Measurements from ENCODE around the gene IBTK.

GRCh38 chr6:82273295-82273694, 25.8 kb upstream of the IBTK start:
- TF ChIP-seq CTCF (IDR thresholded peaks at IDR 0.05) (no peak), ATF2 (CRISPR knock-in tag; IDR thresholded peaks at IDR 0.05; ENCODE audit: borderline replicate concordance, low read depth) (no peak), CREM (CRISPR knock-in tag; IDR thresholded peaks at IDR 0.05) (no peak), NR3C1 (CRISPR knock-in tag; conservative IDR thresholded peaks at IDR 0.05; ENCODE audit: low read depth) (no peak), PREB (CRISPR knock-in tag; IDR thresholded peaks at IDR 0.05; ENCODE audit: borderline replicate concordance) (no peak), ZNF671 (CRISPR knock-in tag; IDR thresholded peaks at IDR 0.05) (no peak), CREB1 (CRISPR knock-in tag; IDR thresholded peaks at IDR 0.05) (no peak), RELA (CRISPR knock-in tag; IDR thresholded peaks at IDR 0.05; ENCODE audit: borderline replicate concordance) (no peak), ZNF263 (CRISPR knock-in tag; IDR thresholded peaks at IDR 0.05; ENCODE audit: low read depth) (no peak), NFYB (CRISPR knock-in tag; conservative IDR thresholded peaks at IDR 0.05; ENCODE audit: low read depth) (no peak), MAX (CRISPR knock-in tag; IDR thresholded peaks at IDR 0.05) (no peak), JUN (CRISPR knock-in tag; IDR thresholded peaks at IDR 0.05) (no peak), ATF3 (CRISPR knock-in tag; conservative IDR thresholded peaks at IDR 0.05) (no peak)

Data from WTC11 (cell line).